GM19468 (cell line): Measurements from ENCODE around the gene NCBP2.

Experiments used
- ATAC-seq: cut with Tn5 transposase; IDR thresholded peaks from one replicate; pipeline ENCODE4 v1.9.1; 2021; ENCODE audit warnings: mild to moderate bottlenecking, moderate library complexity, moderate number of reproducible peaks; ENCODE audit not compliant: unreplicated experiment; ENCODE audit errors: extremely low read depth

Gene NCBP2

DNA sequence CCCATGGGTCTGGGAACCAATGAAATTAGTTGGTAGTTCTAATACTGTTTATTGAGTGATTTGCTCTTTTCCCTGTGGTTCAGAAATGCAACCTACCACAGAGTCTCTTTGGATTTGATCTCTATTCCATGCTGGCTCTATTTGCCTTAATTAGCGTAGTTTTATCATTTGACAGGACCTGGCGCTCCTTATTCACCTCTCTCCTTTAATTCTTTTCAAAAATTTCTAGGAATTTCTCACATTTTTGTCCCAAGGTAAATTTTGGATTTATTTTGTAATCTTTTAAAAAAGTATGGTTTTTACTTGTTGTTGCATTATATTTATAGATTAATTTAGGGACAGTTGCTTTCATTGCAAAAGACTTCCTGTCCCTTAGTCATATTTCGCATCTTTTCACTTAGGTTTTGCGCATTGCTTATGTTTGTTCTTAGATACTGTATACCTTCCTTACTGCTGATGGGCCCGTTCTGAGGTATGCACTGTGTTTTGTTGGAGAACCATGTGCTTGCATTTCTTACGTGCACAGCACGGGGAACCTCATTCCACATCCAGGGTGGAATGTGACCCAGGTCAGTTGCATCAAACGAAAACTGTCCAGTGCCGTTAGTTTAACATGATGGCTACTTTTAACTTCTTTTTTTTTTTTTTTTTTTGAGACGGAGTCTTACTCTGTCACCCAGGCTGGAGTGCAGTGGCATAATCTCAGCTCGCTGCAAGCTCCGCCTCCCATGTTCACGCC lies 47.6 kb downstream of the NCBP2 start:
- no peak for ATAC-seq

DNA sequence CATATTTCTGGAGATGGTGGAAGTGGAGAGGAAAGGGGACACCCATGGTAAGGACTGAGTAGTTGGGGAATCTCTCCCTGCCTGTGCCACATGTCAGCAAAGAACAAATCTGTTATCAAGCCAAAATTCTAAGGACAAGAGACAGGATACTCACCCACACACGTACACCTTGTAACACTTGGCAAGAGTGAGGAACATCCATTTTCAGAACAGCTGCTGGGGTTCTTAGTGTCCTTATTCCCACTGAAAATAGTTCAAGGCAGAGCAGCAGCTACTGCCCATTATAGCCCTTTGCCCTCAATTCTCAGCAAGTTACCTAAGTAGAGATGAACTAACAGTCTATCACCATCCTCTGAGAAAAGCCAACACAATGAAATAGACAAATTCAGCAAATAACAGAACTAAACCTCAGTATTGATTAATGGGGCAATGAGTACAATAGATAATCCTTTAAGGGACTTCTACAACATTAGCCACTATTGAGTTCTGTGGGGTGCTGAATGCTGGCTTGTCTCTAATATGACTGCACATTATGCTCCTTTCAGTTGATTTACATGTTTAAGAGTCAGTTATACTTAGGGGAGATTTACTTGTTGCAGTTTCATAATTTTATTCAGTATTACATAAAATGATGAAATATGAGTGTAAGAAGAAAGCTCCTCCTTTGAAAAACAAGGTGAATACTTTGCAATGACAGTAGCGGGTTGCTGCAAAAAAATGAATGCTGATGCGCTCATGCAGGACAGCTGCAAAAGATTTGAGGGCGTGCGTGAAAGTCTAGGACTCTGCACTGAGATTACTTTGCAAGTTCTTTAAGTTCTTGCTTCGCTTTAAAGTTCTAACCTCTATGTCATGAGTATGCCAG lies 52.3 kb downstream of the NCBP2 start:
- no peak for ATAC-seq

DNA sequence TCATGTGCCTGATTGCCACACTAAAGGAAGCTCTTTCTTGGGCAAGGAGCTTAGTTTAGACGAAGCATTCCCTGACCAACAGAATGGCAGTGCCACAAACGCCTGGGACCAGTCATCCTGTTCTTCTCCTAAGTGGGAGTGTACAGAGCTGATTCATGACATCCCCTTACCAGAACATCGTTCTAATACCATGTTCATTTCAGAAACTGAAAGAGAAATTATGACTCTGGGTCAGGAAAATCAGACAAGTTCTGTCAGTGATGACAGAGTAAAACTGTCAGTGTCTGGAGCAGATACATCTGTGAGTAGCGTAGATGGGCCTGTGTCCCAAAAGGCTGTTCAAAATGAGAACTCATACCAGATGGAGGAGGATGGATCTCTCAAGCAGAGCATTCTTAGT lies 56.2 kb downstream of the NCBP2 start:
- ATAC-seq: no peak
